A549 (cell line): ENCODE data around the gene CD300H. TPM values are rescaled to one million over a fixed set of nuclear protein-coding genes. Genes with fewer than 3 reads are reported as not detected.
A peak's percentile ranks its signal among the peaks of the same experiment; 100 is the strongest.

Experiments used
- ATAC-seq, 2 experiments: fragments of 200-7000 bp in 1 of 2; fragments of >200 bp in 1 of 2; cut with Nextera tagmentation in 1 of 2; cut with Tn5 transposase in 1 of 2; 3 replicates each; pipeline versions ENCODE4 v1.8.0 to v1.9.1; 2018 to 2020; ENCODE audit warnings: mild to moderate bottlenecking in 1 of 2, moderate library complexity in 1 of 2
- CTCF ChIA-PET: fragments of 300-600 bp; sonication (Branson Sonifier 250); formaldehyde crosslinking; extraction: SDS; loops from one replicate; lab custom pipeline; 2021; ENCODE audit warnings: antibody characterized with exemption, inconsistent platforms; lab: Yijun Ruan, JAX
- POLR2A ChIA-PET: fragments of 350-600 bp; formaldehyde crosslinking; extraction: SDS; loops from one replicate; lab custom pipeline; 2021; ENCODE audit warnings: antibody characterized with exemption, inconsistent platforms; lab: Yijun Ruan, JAX
- DNase-seq, 2 experiments: peaks; one replicate each; pipeline versions ENCODE4 v3.0.0 to v3.0.0-alpha.2; 2011 to 2016; ENCODE audit warnings: low read depth in 1 of 2, low spot score in 1 of 2
- FAIRE-seq: peaks from 2 replicates; lab custom pipeline; 2011; peaks lifted over from hg19 to GRCh38; lab: Jason Lieb, UNC
- H3K27ac ChIP-seq, 2 experiments: fragments of >200 bp; sonication (Bioruptor Twin); formaldehyde crosslinking; 3 replicates each; pipeline ENCODE4 v1.5.1; 2016 to 2017
- H3K4me1 ChIP-seq: fragments of >200 bp; sonication (Bioruptor Twin); formaldehyde crosslinking; 3 replicates; pipeline ENCODE4 v1.6.1; 2016
- H3K4me2 ChIP-seq: fragments of >200 bp; sonication (Bioruptor Twin); formaldehyde crosslinking; 3 replicates; pipeline ENCODE4 v1.6.1; 2016
- H3K4me3 ChIP-seq: fragments of >200 bp; sonication (Bioruptor Twin); formaldehyde crosslinking; 3 replicates; pipeline ENCODE4 v1.5.1; 2016
- H3K9me3 ChIP-seq: fragments of >200 bp; sonication (Bioruptor Twin); formaldehyde crosslinking; 3 replicates; pipeline ENCODE4 v1.6.1; 2016
- BHLHE40 ChIP-seq: IDR thresholded peaks from 2 replicates; pipeline ENCODE4 v1.6.1; 2012; ENCODE audit warnings: low read depth, low read length, inconsistent platforms
- CBX8 ChIP-seq: fragments of 200-600 bp; sonication (generic); IDR thresholded peaks from 2 replicates; pipeline ENCODE4 v1.6.1; 2016
- CEBPB ChIP-seq, 2 experiments: fragments of >200 bp in 1 of 2; sonication (Bioruptor Twin) in 1 of 2; formaldehyde crosslinking in 1 of 2; IDR thresholded peaks; 2 replicates each; pipeline ENCODE4 v1.6.1; 2012 to 2016
- CHD4 ChIP-seq: fragments of 200-600 bp; sonication (generic); IDR thresholded peaks from 2 replicates; pipeline ENCODE4 v1.6.1; 2016; ENCODE audit warnings: antibody characterized with exemption, mild to moderate bottlenecking, borderline replicate concordance
- EP300 ChIP-seq, 2 experiments: fragments of >200 bp; sonication (Bioruptor Twin); formaldehyde crosslinking; IDR thresholded peaks; 2 replicates in 1 of 2; 3 replicates in 1 of 2; pipeline ENCODE4 v1.6.1; 2016 to 2017
- GATA3 ChIP-seq: IDR thresholded peaks from 2 replicates; pipeline ENCODE4 v1.6.1; 2012; ENCODE audit warnings: borderline replicate concordance
- KDM1A ChIP-seq: fragments of 200-600 bp; sonication (generic); IDR thresholded peaks from 2 replicates; pipeline ENCODE4 v1.6.1; 2016; ENCODE audit warnings: low read depth, mild to moderate bottlenecking
- MAZ ChIP-seq: fragments of 150-350 bp; IDR thresholded peaks from 2 replicates; pipeline ENCODE4 v1.6.1; 2014; ENCODE audit warnings: antibody characterized with exemption, low read depth, low read length, borderline replicate concordance
- NPAS2 ChIP-seq: fragments of 250-450 bp; sonication (Bioruptor Pico); IDR thresholded peaks from 2 replicates; pipeline ENCODE4 v1.8.0; 2022; ENCODE audit warnings: mild to moderate bottlenecking, moderate library complexity, borderline replicate concordance
- POLR2A ChIP-seq: IDR thresholded peaks from 2 replicates; pipeline ENCODE4 v1.6.1; 2012; ENCODE audit warnings: mild to moderate bottlenecking, low read length
- RNF2 ChIP-seq: fragments of 200-600 bp; sonication (generic); IDR thresholded peaks from 2 replicates; pipeline ENCODE4 v1.6.1; 2016; ENCODE audit warnings: low read depth, mild to moderate bottlenecking, antibody characterized with exemption, moderate library complexity, borderline replicate concordance
- SMC3 ChIP-seq: fragments of >200 bp; sonication (Bioruptor Twin); formaldehyde crosslinking; IDR thresholded peaks from 3 replicates; pipeline ENCODE4 v1.6.1; 2018; ENCODE audit warnings: inconsistent platforms
- TFCP2L1 ChIP-seq: fragments of 250-450 bp; sonication (Bioruptor Pico); IDR thresholded peaks from 2 replicates; pipeline ENCODE4 v1.5.0; 2021; ENCODE audit warnings: mild to moderate bottlenecking
- WGBS: methylation state at CpG from one replicate; pipeline ENCODE4 v1.1.6; 2017; ENCODE audit errors: missing lambda C conversion rate; 5-methylcytosine and 5-hydroxymethylcytosine counted together
- polyA plus RNA-seq, 4 experiments: library from polyadenylated mRNA; depleted of rRNA in 3 of 4; stranded (reverse); fragments of >200 nt; fragmentation: RNase III in 1 of 4; extraction: RNeasy Plus Mini Kit Qiagen cat#74134 plus additional on column Dnase treatment in 1 of 4; gene quantifications; 2 replicates in 3 of 4; 3 replicates in 1 of 4; pipeline ENCODE4 v1.2.3, GENCODE V29; 2011 to 2017
- TF ChIP-seq, protein P1 (sequence below): fragments of >200 bp; sonication (Bioruptor Twin); formaldehyde crosslinking; IDR thresholded peaks from 3 replicates; pipeline ENCODE4 v1.5.1; 2016
- TF ChIP-seq, protein P2 (sequence below): fragments of 150-350 bp; IDR thresholded peaks from 2 replicates; pipeline ENCODE4 v1.6.1; 2014; ENCODE audit warnings: low read depth, mild to moderate bottlenecking, low read length
- TF ChIP-seq, protein P3 (sequence below): fragments of 250-450 bp; sonication (Bioruptor Pico); IDR thresholded peaks from 2 replicates; pipeline ENCODE4 v1.5.0; 2020; ENCODE audit warnings: low read depth, mild to moderate bottlenecking, moderate library complexity
- TF ChIP-seq, protein P4 (sequence below): fragments of 250-450 bp; sonication (Bioruptor Pico); IDR thresholded peaks from 2 replicates; pipeline ENCODE4 v1.5.0; 2021; ENCODE audit warnings: mild to moderate bottlenecking, moderate library complexity, borderline replicate concordance
- TF ChIP-seq, protein P5 (sequence below): IDR thresholded peaks from 2 replicates; pipeline ENCODE4 v1.6.1; 2012
- TF ChIP-seq, protein P6 (sequence below): fragments of 450-650 bp; IDR thresholded peaks from 2 replicates; pipeline ENCODE4 v1.6.1; 2014; ENCODE audit warnings: antibody characterized with exemption

Gene CD300H
- polyA plus RNA-seq, 2 of the 4 experiments (the other 2 are of a cell fraction) = 0.50 TPM; not detected in 1

DNA sequence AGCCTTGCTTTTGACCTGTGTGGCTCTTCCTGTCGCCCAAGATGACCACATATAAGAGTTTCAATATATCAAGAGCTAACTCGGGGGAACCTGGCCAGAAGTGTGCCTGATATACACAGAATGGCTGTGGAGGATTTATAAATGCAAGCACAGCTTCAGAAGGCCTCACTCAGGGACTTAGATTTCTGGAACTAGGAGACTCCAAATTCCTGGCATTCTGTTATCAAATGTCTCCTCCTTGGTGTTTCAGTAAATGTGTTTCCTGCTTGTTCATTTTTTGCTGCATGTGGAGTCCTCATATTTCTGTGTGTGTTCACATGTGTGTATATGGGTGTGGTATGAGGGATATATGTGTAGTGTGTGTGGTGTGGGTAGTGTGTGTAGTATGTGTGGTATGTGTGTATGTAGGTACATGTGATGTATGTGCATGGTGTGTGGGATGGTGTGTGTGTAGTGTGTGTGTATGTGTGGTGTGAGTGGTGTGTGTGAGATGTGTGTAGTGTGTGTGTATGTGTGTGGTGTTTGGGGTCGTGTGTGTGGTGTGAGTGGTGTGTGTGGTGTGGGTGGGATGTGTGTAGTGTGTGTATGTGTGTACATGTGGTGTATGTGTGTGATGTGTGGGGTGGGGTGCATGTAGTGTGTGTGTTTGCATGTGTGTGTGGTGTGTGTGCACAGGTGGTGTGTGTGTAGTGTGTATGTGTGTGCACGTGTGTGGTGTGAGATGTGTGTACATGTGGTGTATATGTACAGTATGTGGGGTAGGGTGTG is 981 bp upstream of the CD300H start:
- ATAC-seq (no peak), FAIRE-seq (no peak), DNase-seq (no peak)
- H3K27ac ChIP-seq = peak overlapping the region; percentile 64 to 90
- ChIA-PET POLR2A (no interaction called here), CTCF (interaction anchor here (0.9 to 4.9 kb wide), 7 partner anchors 10 to 169 kb away, joined by 3 to 142 read pairs (median 15); partner anchors contain the start of genes CD300LD and RAB37)
- no peaks in the 10 kb centered on the region; the same call in 2 of the 3 replicates for H3K9me3 ChIP-seq
- WGBS = 70% methylated on average over 4 of the region's 4 CpGs
- H3K4me2 ChIP-seq = no peak overlapping the region; the same call in 2 of the 3 replicates
- H3K4me3 ChIP-seq = no peak overlapping the region
- peaks cover 27% of the 10 kb centered on the region for H3K4me1 ChIP-seq
- TF ChIP-seq, protein P1, sequence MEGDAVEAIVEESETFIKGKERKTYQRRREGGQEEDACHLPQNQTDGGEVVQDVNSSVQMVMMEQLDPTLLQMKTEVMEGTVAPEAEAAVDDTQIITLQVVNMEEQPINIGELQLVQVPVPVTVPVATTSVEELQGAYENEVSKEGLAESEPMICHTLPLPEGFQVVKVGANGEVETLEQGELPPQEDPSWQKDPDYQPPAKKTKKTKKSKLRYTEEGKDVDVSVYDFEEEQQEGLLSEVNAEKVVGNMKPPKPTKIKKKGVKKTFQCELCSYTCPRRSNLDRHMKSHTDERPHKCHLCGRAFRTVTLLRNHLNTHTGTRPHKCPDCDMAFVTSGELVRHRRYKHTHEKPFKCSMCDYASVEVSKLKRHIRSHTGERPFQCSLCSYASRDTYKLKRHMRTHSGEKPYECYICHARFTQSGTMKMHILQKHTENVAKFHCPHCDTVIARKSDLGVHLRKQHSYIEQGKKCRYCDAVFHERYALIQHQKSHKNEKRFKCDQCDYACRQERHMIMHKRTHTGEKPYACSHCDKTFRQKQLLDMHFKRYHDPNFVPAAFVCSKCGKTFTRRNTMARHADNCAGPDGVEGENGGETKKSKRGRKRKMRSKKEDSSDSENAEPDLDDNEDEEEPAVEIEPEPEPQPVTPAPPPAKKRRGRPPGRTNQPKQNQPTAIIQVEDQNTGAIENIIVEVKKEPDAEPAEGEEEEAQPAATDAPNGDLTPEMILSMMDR = no peak
- TF ChIP-seq SMC3 (no peak), GATA3 (no peak), TFCP2L1 (no peak), NPAS2 (no peak), KDM1A (no peak), POLR2A (no peak), CBX8 (no peak), BHLHE40 (no peak), CEBPB (IDR thresholded peaks at IDR 0.05) (no peak), EP300 (IDR thresholded peaks at IDR 0.05) (no peak), MAZ (no peak), CHD4 (no peak), RNF2 (no peak)
- TF ChIP-seq, protein P2, sequence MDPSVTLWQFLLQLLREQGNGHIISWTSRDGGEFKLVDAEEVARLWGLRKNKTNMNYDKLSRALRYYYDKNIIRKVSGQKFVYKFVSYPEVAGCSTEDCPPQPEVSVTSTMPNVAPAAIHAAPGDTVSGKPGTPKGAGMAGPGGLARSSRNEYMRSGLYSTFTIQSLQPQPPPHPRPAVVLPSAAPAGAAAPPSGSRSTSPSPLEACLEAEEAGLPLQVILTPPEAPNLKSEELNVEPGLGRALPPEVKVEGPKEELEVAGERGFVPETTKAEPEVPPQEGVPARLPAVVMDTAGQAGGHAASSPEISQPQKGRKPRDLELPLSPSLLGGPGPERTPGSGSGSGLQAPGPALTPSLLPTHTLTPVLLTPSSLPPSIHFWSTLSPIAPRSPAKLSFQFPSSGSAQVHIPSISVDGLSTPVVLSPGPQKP = no peak
- TF ChIP-seq, protein P3, sequence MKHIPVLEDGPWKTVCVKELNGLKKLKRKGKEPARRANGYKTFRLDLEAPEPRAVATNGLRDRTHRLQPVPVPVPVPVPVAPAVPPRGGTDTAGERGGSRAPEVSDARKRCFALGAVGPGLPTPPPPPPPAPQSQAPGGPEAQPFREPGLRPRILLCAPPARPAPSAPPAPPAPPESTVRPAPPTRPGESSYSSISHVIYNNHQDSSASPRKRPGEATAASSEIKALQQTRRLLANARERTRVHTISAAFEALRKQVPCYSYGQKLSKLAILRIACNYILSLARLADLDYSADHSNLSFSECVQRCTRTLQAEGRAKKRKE (CRISPR knock-in tag) = no peak
- TF ChIP-seq, protein P4, sequence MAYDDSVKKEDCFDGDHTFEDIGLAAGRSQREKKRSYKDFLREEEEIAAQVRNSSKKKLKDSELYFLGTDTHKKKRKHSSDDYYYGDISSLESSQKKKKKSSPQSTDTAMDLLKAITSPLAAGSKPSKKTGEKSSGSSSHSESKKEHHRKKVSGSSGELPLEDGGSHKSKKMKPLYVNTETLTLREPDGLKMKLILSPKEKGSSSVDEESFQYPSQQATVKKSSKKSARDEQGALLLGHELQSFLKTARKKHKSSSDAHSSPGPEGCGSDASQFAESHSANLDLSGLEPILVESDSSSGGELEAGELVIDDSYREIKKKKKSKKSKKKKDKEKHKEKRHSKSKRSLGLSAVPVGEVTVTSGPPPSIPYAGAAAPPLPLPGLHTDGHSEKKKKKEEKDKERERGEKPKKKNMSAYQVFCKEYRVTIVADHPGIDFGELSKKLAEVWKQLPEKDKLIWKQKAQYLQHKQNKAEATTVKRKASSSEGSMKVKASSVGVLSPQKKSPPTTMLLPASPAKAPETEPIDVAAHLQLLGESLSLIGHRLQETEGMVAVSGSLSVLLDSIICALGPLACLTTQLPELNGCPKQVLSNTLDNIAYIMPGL (CRISPR knock-in tag) = no peak
- TF ChIP-seq, protein P5, sequence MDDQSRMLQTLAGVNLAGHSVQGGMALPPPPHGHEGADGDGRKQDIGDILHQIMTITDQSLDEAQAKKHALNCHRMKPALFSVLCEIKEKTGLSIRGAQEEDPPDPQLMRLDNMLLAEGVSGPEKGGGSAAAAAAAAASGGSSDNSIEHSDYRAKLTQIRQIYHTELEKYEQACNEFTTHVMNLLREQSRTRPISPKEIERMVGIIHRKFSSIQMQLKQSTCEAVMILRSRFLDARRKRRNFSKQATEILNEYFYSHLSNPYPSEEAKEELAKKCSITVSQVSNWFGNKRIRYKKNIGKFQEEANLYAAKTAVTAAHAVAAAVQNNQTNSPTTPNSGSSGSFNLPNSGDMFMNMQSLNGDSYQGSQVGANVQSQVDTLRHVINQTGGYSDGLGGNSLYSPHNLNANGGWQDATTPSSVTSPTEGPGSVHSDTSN = no peak
- TF ChIP-seq, protein P6, sequence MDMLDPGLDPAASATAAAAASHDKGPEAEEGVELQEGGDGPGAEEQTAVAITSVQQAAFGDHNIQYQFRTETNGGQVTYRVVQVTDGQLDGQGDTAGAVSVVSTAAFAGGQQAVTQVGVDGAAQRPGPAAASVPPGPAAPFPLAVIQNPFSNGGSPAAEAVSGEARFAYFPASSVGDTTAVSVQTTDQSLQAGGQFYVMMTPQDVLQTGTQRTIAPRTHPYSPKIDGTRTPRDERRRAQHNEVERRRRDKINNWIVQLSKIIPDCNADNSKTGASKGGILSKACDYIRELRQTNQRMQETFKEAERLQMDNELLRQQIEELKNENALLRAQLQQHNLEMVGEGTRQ = no peak
